ENCODE data around the gene PLAGL2. TPM values are rescaled to one million over a fixed set of nuclear protein-coding genes. Genes with fewer than 3 reads are reported as not detected.

The PLAGL2 gene
- polyA plus RNA-seq, 1 donor from 2014 or later: 2.7 TPM

- H3K9me2 ChIP-seq (ENCODE audit: insufficient read depth, low read length): no peaks in the 10 kb centered on the region
- no peak overlapping the region for H3K27ac ChIP-seq (ENCODE audit: low read length)
- no peaks in the 10 kb centered on the region for H3K27me3 ChIP-seq (ENCODE audit: insufficient read depth, low read depth, low read length)
- TF ChIP-seq SMC3 (conservative IDR thresholded peaks at IDR 0.05; ENCODE audit: poor library complexity) (no peak), POLR2AphosphoS5 (IDR thresholded peaks at IDR 0.05) (no peak), RAD21 (conservative IDR thresholded peaks at IDR 0.05) (no peak), TAF1 (IDR thresholded peaks at IDR 0.05; ENCODE audit: low read depth) (no peak), REST (IDR thresholded peaks at IDR 0.05; ENCODE audit: borderline replicate concordance) (no peak), MXI1 (conservative IDR thresholded peaks at IDR 0.05; ENCODE audit: poor library complexity, severe bottlenecking) (no peak), EP300 (conservative IDR thresholded peaks at IDR 0.05; ENCODE audit: poor library complexity, severe bottlenecking) (no peak), EZH2 (IDR thresholded peaks at IDR 0.05; ENCODE audit: borderline replicate concordance, insufficient read depth, low read length, poor library complexity, severe bottlenecking) (no peak), CTCF (IDR thresholded peaks at IDR 0.05; ENCODE audit: poor library complexity, severe bottlenecking) (no peak)
- no peaks in the 10 kb centered on the region for H3F3A ChIP-seq (ENCODE audit: insufficient read depth, low read length, poor library complexity, severe bottlenecking)
- peaks cover 3% of the 10 kb centered on the region for H3K79me2 ChIP-seq (replicated peaks; ENCODE audit: insufficient read depth, low read length)
- H2AFZ ChIP-seq (ENCODE audit: low read depth, low read length): no peak overlapping the region
- H3K9ac ChIP-seq (ENCODE audit: low read length): no peak overlapping the region
- peaks cover 8% of the 10 kb centered on the region for H3K36me3 ChIP-seq (ENCODE audit: insufficient read depth, low read length)
- no peak overlapping the region for H3K4me3 ChIP-seq (ENCODE audit: low read length)
- H3K9me3 ChIP-seq (ENCODE audit: low read length): no peaks in the 10 kb centered on the region
- no peak overlapping the region for H3K4me2 ChIP-seq (ENCODE audit: low read length)
- H4K20me1 ChIP-seq (ENCODE audit: insufficient read depth): no peaks in the 10 kb centered on the region
These were observed 8.2 kb upstream of the PLAGL2 start for GRCh38 chr20:32215729-32216128.

GRCh38 chr20:32215147-32215546 is 7.6 kb upstream of the PLAGL2 start:
- no peaks in the 10 kb centered on the region for H3K9me3 ChIP-seq (ENCODE audit: low read length)
- no peak overlapping the region for H3K9ac ChIP-seq (ENCODE audit: low read length)
- H4K20me1 ChIP-seq (ENCODE audit: insufficient read depth): no peaks in the 10 kb centered on the region
- no peaks in the 10 kb centered on the region for H3K27me3 ChIP-seq (ENCODE audit: insufficient read depth, low read depth, low read length)
- H3F3A ChIP-seq (ENCODE audit: insufficient read depth, low read length, poor library complexity, severe bottlenecking): no peaks in the 10 kb centered on the region
- no peak overlapping the region for H2AFZ ChIP-seq (ENCODE audit: low read depth, low read length)
- H3K79me2 ChIP-seq (replicated peaks; ENCODE audit: insufficient read depth, low read length): peaks cover 3% of the 10 kb centered on the region
- H3K4me2 ChIP-seq (ENCODE audit: low read length): no peak overlapping the region
- H3K36me3 ChIP-seq (ENCODE audit: insufficient read depth, low read length): peaks cover 6% of the 10 kb centered on the region
- no peaks in the 10 kb centered on the region for H3K9me2 ChIP-seq (ENCODE audit: insufficient read depth, low read length)
- no peak overlapping the region for H3K27ac ChIP-seq (ENCODE audit: low read length)
- no peak overlapping the region for H3K4me3 ChIP-seq (ENCODE audit: low read length)
- no peak for TF ChIP-seq EP300 (conservative IDR thresholded peaks at IDR 0.05; ENCODE audit: poor library complexity, severe bottlenecking)
- TF ChIP-seq CTCF (IDR thresholded peaks at IDR 0.05; ENCODE audit: poor library complexity, severe bottlenecking): no peak
- no peak for TF ChIP-seq TAF1 (IDR thresholded peaks at IDR 0.05; ENCODE audit: low read depth)
- TF ChIP-seq RAD21 (conservative IDR thresholded peaks at IDR 0.05): no peak
- no peak for TF ChIP-seq EZH2 (IDR thresholded peaks at IDR 0.05; ENCODE audit: borderline replicate concordance, insufficient read depth, low read length, poor library complexity, severe bottlenecking)
- TF ChIP-seq SMC3 (conservative IDR thresholded peaks at IDR 0.05; ENCODE audit: poor library complexity): no peak
- no peak for TF ChIP-seq POLR2AphosphoS5 (IDR thresholded peaks at IDR 0.05)
- TF ChIP-seq MXI1 (conservative IDR thresholded peaks at IDR 0.05; ENCODE audit: poor library complexity, severe bottlenecking): no peak
- no peak for TF ChIP-seq REST (IDR thresholded peaks at IDR 0.05; ENCODE audit: borderline replicate concordance)

Measured in neural cell (in vitro differentiated cells).